PC-9 (cell line): Measurements from ENCODE around the gene SETD5.

Experiments used
- EZH2 ChIP-seq: fragments of 200-600 bp; sonication (generic); IDR thresholded peaks from 2 replicates; pipeline ENCODE4 v1.8.0; 2017; ENCODE audit warnings: antibody characterized with exemption, low read depth
- TF ChIP-seq, protein P1 (sequence below): fragments of 200-600 bp; sonication (generic); conservative IDR thresholded peaks from 2 replicates; pipeline ENCODE4 v1.6.1; 2017; ENCODE audit warnings: mixed run types, antibody characterized with exemption, mild to moderate bottlenecking, moderate library complexity

DNA sequence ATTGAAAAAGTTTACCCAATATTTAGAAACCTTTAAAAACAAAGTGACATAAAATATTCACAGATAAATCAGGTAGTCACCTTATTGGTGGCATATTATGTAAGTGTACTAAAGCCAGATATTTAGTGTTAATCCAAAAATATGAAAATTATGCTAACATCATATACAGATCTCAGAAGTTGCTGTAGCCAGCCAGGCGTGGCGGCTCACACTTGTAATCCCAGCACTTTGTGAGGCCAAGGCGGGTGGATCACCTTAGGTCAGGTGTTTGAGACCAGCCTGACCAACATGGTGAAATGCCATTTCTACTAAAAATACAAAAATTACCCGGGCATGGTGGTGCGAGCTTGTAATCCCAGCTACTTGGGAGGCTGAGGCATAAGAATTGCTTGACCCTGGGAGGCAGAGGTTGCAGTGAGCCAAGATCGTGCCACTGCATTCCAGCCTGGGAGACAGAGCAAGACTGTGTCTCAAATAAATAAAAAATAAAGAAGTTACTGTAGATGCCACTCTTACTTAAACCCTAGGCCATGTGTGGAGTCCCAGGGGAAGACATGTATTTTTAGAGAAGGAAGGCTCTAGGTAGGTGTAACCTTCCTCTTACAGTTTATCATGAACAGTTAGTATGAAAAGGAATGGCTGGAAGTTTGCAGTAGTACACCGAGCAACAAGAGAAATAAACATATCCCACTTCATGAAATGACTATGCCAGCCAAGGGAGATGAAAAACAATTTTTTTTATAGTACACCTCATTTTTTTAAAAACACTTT is 9.6 kb downstream of the SETD5 start:
- no peak for TF ChIP-seq EZH2
- TF ChIP-seq, protein P1, sequence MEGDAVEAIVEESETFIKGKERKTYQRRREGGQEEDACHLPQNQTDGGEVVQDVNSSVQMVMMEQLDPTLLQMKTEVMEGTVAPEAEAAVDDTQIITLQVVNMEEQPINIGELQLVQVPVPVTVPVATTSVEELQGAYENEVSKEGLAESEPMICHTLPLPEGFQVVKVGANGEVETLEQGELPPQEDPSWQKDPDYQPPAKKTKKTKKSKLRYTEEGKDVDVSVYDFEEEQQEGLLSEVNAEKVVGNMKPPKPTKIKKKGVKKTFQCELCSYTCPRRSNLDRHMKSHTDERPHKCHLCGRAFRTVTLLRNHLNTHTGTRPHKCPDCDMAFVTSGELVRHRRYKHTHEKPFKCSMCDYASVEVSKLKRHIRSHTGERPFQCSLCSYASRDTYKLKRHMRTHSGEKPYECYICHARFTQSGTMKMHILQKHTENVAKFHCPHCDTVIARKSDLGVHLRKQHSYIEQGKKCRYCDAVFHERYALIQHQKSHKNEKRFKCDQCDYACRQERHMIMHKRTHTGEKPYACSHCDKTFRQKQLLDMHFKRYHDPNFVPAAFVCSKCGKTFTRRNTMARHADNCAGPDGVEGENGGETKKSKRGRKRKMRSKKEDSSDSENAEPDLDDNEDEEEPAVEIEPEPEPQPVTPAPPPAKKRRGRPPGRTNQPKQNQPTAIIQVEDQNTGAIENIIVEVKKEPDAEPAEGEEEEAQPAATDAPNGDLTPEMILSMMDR = no peak
